ENCODE measurements around the gene EGR4.

GRCh38 chr2:73253901-73254300 is 39.4 kb downstream of the EGR4 start:
- TF ChIP-seq CTCF (IDR thresholded peaks at IDR 0.05) (no peak), POLR2A (IDR thresholded peaks at IDR 0.05) (no peak), POLR2AphosphoS5 (IDR thresholded peaks at IDR 0.05; ENCODE audit: insufficient read depth in 1 of 2, low read depth in 1 of 2) (no peak)
